Upper lobe of right lung (tissue), 1 donor: ENCODE data around the gene CHEK2. TPM values are rescaled to one million over a fixed set of nuclear protein-coding genes. Genes with fewer than 3 reads are reported as not detected.
"Not testable (repeated sequence)": the region's sequence is repeated elsewhere in the genome, so short reads cannot be mapped to it uniquely, and the experiment has no call there.

Experiments used
- ATAC-seq: fragments of 200-7000 bp; cut with Tn5 transposase; one replicate; pipeline ENCODE4 v1.9.1; 2020; ENCODE audit warnings: mild to moderate bottlenecking, moderate library complexity
- DNase-seq: peaks from one replicate; pipeline ENCODE4 v3.0.0-alpha.2; 2020
- H3K27ac ChIP-seq: fragments of 200-600 bp; one replicate; pipeline ENCODE4 v1.8.0; 2022
- H3K27me3 ChIP-seq: fragments of 200-600 bp; one replicate; pipeline ENCODE4 v1.8.0; 2022; ENCODE audit warnings: mild to moderate bottlenecking
- H3K36me3 ChIP-seq: fragments of 200-600 bp; one replicate; pipeline ENCODE4 v1.8.0; 2022
- H3K4me1 ChIP-seq: fragments of 200-600 bp; one replicate; pipeline ENCODE4 v1.8.0; 2022
- H3K4me3 ChIP-seq: fragments of 200-600 bp; one replicate; pipeline ENCODE4 v1.8.0; 2022; ENCODE audit warnings: mild to moderate bottlenecking
- H3K9me3 ChIP-seq: fragments of 200-600 bp; one replicate; pipeline ENCODE4 v1.8.0; 2022
- intact Hi-C: fragments of 100-400 bp; cut with DNase I; formaldehyde crosslinking; loops from one replicate; pipeline ENCODE4 v1.11.0; 2022
- total RNA-seq: library from RNA; stranded (reverse); fragmentation: NEBNext Ultra II Directional; extraction: Animal tissue kit (Norgen Biotek cat#: 25700); gene quantifications from one replicate; pipeline ENCODE4 v1.2.1, GENCODE V29; 2021
- TF ChIP-seq, protein P1 (sequence below): fragments of 200-600 bp; IDR thresholded peaks from one replicate; pipeline ENCODE4 v1.8.0; 2022; ENCODE audit warnings: antibody characterized with exemption
- donor health status: DM: no; HTN: yes; CAD: no; lungs with severe emphysema.

CHEK2 gene
- total RNA-seq, 1 donor from 2014 or later: 9.2 TPM

DNA sequence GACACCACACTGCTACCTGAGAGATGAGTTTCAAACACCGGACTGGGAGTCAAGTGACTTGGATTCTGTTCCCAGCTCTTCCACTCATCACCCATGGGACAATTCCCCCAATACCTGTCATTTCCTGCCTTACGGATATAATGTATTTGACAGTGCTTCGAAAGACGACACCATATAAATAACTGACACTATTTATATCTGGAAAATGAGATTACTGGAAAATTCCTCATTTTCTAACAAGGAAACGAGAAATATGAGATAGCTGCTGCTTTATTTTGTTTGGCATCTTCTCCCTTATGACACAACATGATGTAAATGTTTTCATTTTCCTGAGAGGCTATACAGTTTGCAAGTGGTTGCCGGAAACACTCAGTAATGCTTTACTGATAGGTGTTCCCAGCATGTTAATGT is 8.9 kb upstream of the CHEK2 start:
- Histone ChIP-seq H3K9me3 (no peaks in the 10 kb centered on the region), H3K4me3 (no peak overlapping the region), H3K27ac (no peak overlapping the region), H3K27me3 (no peaks in the 10 kb centered on the region), H3K4me1 (no peaks in the 10 kb centered on the region), H3K36me3 (peaks cover 40% of the 10 kb centered on the region)
- intact Hi-C loops: no loop called here
- TF ChIP-seq, protein P1, sequence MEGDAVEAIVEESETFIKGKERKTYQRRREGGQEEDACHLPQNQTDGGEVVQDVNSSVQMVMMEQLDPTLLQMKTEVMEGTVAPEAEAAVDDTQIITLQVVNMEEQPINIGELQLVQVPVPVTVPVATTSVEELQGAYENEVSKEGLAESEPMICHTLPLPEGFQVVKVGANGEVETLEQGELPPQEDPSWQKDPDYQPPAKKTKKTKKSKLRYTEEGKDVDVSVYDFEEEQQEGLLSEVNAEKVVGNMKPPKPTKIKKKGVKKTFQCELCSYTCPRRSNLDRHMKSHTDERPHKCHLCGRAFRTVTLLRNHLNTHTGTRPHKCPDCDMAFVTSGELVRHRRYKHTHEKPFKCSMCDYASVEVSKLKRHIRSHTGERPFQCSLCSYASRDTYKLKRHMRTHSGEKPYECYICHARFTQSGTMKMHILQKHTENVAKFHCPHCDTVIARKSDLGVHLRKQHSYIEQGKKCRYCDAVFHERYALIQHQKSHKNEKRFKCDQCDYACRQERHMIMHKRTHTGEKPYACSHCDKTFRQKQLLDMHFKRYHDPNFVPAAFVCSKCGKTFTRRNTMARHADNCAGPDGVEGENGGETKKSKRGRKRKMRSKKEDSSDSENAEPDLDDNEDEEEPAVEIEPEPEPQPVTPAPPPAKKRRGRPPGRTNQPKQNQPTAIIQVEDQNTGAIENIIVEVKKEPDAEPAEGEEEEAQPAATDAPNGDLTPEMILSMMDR: no peak
- DNase-seq: no peak
- no peak for ATAC-seq

DNA sequence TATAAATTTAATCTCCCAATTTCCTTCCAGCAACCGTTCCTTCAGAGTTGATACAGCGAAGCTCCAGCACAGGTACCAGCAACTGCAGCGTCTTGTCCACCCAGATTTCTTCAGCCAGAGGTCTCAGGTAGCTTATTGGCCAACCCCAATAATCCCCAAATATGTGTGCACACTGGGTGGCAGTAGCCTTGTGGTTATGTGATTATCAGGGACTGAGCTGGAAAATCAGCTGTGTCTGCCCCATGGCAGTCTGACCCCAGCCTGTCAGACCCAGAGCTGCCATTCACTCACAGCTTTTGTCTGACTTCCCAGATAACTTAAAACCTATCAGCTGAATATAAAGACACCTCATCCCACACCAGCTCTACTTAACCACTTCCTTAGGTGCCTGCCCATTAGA is 2.2 kb upstream of the CHEK2 start:
- Histone ChIP-seq H3K27ac (no peak overlapping the region), H3K36me3 (peaks cover 48% of the 10 kb centered on the region), H3K4me3 (no peak overlapping the region), H3K27me3 (no peaks in the 10 kb centered on the region), H3K4me1 (peaks cover 12% of the 10 kb centered on the region), H3K9me3 (no peaks in the 10 kb centered on the region)
- TF ChIP-seq, protein P1: no peak
- no peak for ATAC-seq
- intact Hi-C loops: no loop called here
- no peak for DNase-seq

DNA sequence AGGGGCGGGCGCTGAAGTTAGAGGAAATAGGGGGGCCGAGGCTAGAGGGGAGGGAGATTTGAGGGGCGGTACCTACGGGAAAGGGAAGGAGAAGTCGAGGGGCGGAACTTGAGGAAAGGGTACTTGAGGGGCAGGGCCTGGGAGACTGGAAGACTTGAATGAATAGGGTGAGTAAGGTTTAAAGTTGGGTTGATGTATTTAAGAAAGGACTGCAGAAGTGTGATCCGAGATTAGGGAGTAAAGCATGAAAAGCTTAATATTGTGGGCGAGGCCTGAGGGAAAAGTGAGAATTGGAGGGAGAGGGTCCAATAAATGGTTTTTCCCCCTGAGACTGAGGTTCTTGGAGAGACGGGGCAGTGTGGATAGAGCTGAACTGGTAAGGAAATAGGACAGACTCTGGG is 942 bp upstream of the CHEK2 start:
- H3K9me3 ChIP-seq: no peaks in the 10 kb centered on the region
- peak overlapping the region; percentile 51 for H3K27ac ChIP-seq
- peaks cover 38% of the 10 kb centered on the region for H3K36me3 ChIP-seq
- intact Hi-C loops: no loop called here
- ATAC-seq (no peak), DNase-seq (no peak)
- peak overlapping the region; percentile 99 for H3K4me3 ChIP-seq
- H3K27me3 ChIP-seq: no peaks in the 10 kb centered on the region
- TF ChIP-seq, protein P1: no peak
- H3K4me1 ChIP-seq: peaks cover 12% of the 10 kb centered on the region

DNA sequence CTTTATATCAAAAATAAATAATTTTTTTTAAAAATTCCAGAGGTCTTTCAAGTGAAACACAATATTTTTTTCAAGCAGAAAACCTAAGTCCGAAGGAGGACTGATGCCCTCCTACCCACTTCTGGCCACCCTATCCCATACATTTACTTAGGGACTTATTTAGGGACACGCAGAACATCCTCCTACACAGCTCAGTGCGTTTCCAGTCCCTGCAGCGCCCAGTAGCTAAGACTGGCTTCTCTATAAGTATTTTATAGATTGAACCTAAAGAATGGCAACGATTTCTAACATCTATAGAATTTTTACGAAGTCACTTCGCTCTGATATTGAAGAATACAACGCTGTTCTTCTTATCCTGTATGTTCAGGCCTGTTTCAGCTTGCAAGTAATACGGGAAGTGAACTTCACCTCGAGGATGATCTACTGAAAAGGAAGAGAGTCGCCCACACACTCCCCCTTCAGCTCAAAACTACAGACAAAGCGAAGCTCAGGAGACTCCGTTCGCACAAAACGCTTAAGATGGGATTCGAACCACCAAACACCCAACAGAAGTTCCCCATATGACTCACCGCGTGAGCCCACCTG is 328 bp downstream of the CHEK2 start:
- TF ChIP-seq, protein P1: no peak
- Histone ChIP-seq H3K4me3 (peak overlapping the region; percentile 99), H3K9me3 (no peaks in the 10 kb centered on the region), H3K27ac (peak overlapping the region; percentile 14), H3K27me3 (no peaks in the 10 kb centered on the region), H3K4me1 (peaks cover 12% of the 10 kb centered on the region), H3K36me3 (peaks cover 26% of the 10 kb centered on the region)
- no peak for DNase-seq
- no peak for ATAC-seq
- intact Hi-C loops: no loop called here

DNA sequence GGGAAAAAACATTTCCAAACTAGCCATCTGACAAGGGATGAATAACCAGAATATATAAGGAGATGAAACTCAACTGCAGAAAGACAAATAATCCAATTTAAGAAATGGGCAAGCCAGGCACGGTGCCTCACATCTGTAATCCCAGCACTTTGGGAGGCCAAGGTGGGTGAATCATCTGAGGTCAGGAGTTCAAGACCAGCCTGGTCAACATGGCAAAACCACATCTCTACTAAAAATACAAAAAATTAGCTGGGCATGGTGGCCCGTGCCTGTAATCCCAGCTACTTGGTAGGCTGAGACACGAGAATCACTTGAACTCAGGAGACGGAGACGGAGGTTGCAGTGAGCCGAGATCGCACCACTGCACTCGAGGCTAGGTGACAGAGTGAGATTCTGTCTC is 2.7 kb downstream of the CHEK2 start:
- ATAC-seq, H3K4me3 ChIP-seq, H3K27me3 ChIP-seq, intact Hi-C loops, H3K9me3 ChIP-seq, DNase-seq, H3K36me3 ChIP-seq, H3K27ac ChIP-seq: not testable (repeated sequence)
- H3K4me1 ChIP-seq: peaks cover 12% of the 10 kb centered on the region

DNA sequence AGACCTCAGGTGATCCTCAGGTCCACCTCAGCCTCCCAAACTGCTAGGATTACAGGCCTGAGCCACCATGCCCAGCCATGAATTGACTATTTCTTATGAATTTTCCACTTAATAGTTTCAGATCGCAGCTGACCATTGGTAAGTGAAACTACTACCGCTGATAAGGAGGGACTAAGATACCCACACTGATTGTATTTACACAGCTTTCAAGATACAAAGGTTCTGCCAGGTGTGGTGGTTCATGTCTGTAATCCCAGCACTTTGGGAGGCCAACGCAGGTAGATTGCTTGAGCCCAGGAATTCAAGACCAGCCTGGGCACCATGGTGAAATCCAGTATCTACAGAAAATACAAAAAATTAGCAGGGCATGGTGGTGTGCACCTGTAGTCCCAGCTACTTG is 3.9 kb downstream of the CHEK2 start:
- no peak overlapping the region for H3K4me3 ChIP-seq
- no peak for ATAC-seq

More for the DNA sequence above, 3.9 kb downstream of the CHEK2 start:
- H3K27me3 ChIP-seq: no peaks in the 10 kb centered on the region
- no peak overlapping the region for H3K27ac ChIP-seq
- H3K36me3 ChIP-seq: no peaks in the 10 kb centered on the region
- H3K4me1 ChIP-seq: peaks cover 5% of the 10 kb centered on the region
- intact Hi-C loops: no loop called here
- no peaks in the 10 kb centered on the region for H3K9me3 ChIP-seq
- no peak for DNase-seq
- TF ChIP-seq, protein P1: no peak
